Loucy (cell line): ENCODE results near the gene SCRN2.

Experiments used
- H2AFZ ChIP-seq: fragments of 200-600 bp; sonication (generic); 2 replicates; pipeline ENCODE4 v1.6.0; 2016; ENCODE audit warnings: antibody characterized with exemption, mild to moderate bottlenecking, low read length, moderate library complexity
- H3F3A ChIP-seq: fragments of 200-600 bp; 2 replicates; pipeline ENCODE4 v1.6.0; 2016; ENCODE audit warnings: antibody characterized with exemption, low read depth, mild to moderate bottlenecking
- H3K27me3 ChIP-seq: fragments of 200-600 bp; sonication (generic); 2 replicates; pipeline ENCODE4 v1.6.1; 2014; ENCODE audit warnings: low read length, mild to moderate bottlenecking; ENCODE audit not compliant: insufficient read depth, poor library complexity, severe bottlenecking
- H3K36me3 ChIP-seq: fragments of 200-600 bp; sonication (generic); 2 replicates; pipeline ENCODE4 v1.6.1; 2016; ENCODE audit warnings: low read length; ENCODE audit not compliant: insufficient read depth
- H3K4me1 ChIP-seq: fragments of 200-600 bp; sonication (generic); 2 replicates; pipeline ENCODE4 v1.5.1; 2014; ENCODE audit warnings: low read length, mild to moderate bottlenecking; ENCODE audit not compliant: insufficient read depth, poor library complexity, severe bottlenecking
- H3K4me2 ChIP-seq: fragments of 200-600 bp; sonication (generic); 2 replicates; pipeline ENCODE4 v1.6.0; 2014; ENCODE audit warnings: antibody characterized with exemption, low read length, low read depth, mild to moderate bottlenecking; ENCODE audit not compliant: poor library complexity, severe bottlenecking
- H3K4me3 ChIP-seq: fragments of 200-600 bp; sonication (generic); 2 replicates; pipeline ENCODE4 v1.5.1; 2014; ENCODE audit warnings: low read length, mild to moderate bottlenecking, mixed read lengths; ENCODE audit not compliant: poor library complexity, severe bottlenecking
- H3K79me2 ChIP-seq: fragments of 200-600 bp; sonication (generic); 2 replicates; pipeline ENCODE4 v1.6.1; 2014; ENCODE audit warnings: low read length; ENCODE audit not compliant: insufficient read depth
- H3K9ac ChIP-seq: fragments of 200-600 bp; sonication (generic); 2 replicates; pipeline ENCODE4 v1.6.0; 2014; ENCODE audit warnings: mild to moderate bottlenecking, low read depth, low read length, moderate library complexity; ENCODE audit not compliant: poor library complexity, severe bottlenecking
- H3K9me2 ChIP-seq: fragments of 200-600 bp; sonication (generic); replicated peaks from 2 replicates; pipeline ENCODE4 v1.6.1; 2016; ENCODE audit warnings: low read depth, low read length, mixed read lengths
- H3K9me3 ChIP-seq: fragments of 200-600 bp; sonication (generic); 2 replicates; pipeline ENCODE4 v1.6.1; 2014; ENCODE audit warnings: mild to moderate bottlenecking, antibody characterized with exemption, low read length, low read depth; ENCODE audit not compliant: insufficient read depth
- H4K20me1 ChIP-seq: fragments of 200-600 bp; sonication (generic); 2 replicates; pipeline ENCODE4 v1.6.0; 2014; ENCODE audit warnings: antibody characterized with exemption, low read length, mild to moderate bottlenecking; ENCODE audit not compliant: insufficient read depth, poor library complexity, severe bottlenecking
- EZH2phosphoT487 ChIP-seq: fragments of 200-600 bp; IDR thresholded peaks from 2 replicates; pipeline ENCODE4 v1.6.1; 2018; ENCODE audit warnings: antibody characterized with exemption, mild to moderate bottlenecking, moderate library complexity, borderline replicate concordance
- TF ChIP-seq, protein P1 (sequence below): fragments of 200-600 bp; sonication (generic); conservative IDR thresholded peaks from 2 replicates; pipeline ENCODE4 v1.5.1; 2014; ENCODE audit warnings: mild to moderate bottlenecking, antibody characterized with exemption, low read length

Gene SCRN2

DNA sequence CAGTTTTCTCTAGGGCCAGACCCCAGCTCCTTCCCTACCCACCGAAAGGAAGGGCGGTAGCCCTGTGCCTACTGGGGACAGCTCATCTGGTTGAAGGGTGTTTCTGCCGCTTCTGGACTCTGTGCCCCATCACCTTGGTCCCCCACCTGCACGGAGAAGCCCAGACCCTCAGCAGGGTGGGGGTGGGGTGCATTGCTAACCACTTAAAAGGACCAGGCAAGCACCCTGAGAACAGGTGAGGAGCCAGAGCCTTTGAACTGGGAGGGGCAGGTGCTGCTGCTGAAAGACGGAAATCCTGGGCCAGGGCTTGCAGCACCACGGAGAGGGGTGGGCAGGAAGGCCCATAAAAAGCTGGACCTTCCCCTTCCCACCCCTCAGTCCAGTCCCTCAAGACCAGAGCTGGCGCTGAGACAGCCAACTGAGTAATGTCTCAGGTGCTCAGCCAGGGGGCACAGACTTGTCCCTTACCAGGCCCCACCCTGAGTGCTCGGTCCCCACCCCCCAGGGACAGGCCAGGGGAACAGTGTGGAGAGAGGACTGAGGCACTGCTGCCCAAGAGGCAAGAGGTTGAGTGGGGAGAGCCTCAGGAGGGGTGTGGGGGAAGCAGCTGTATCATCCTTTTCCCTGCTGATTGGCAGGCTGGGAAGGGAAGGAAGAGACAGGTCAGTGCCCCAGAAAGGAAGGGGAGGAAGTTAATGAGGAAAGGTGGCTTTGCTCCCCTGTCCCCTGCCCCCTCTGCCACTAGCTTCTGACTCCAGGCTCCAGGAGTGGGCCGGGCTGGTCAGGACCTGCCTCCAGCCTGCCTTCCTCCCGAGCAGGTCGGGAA, 44.0 kb upstream of the SCRN2 start:
- Histone ChIP-seq H3K4me3 (no peak overlapping the region), H3K4me1 (no peaks in the 10 kb centered on the region), H3K79me2 (no peaks in the 10 kb centered on the region), H3K9me3 (no peaks in the 10 kb centered on the region), H3K4me2 (no peak overlapping the region), H3F3A (no peaks in the 10 kb centered on the region), H3K9me2 (no peaks in the 10 kb centered on the region), H3K9ac (no peak overlapping the region), H2AFZ (no peak overlapping the region; the same call in 1 of the 2 replicates), H4K20me1 (no peaks in the 10 kb centered on the region), H3K36me3 (no peaks in the 10 kb centered on the region), H3K27me3 (no peaks in the 10 kb centered on the region)
- TF ChIP-seq, protein P1, sequence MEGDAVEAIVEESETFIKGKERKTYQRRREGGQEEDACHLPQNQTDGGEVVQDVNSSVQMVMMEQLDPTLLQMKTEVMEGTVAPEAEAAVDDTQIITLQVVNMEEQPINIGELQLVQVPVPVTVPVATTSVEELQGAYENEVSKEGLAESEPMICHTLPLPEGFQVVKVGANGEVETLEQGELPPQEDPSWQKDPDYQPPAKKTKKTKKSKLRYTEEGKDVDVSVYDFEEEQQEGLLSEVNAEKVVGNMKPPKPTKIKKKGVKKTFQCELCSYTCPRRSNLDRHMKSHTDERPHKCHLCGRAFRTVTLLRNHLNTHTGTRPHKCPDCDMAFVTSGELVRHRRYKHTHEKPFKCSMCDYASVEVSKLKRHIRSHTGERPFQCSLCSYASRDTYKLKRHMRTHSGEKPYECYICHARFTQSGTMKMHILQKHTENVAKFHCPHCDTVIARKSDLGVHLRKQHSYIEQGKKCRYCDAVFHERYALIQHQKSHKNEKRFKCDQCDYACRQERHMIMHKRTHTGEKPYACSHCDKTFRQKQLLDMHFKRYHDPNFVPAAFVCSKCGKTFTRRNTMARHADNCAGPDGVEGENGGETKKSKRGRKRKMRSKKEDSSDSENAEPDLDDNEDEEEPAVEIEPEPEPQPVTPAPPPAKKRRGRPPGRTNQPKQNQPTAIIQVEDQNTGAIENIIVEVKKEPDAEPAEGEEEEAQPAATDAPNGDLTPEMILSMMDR: no peak
- TF ChIP-seq EZH2phosphoT487: no peak

DNA sequence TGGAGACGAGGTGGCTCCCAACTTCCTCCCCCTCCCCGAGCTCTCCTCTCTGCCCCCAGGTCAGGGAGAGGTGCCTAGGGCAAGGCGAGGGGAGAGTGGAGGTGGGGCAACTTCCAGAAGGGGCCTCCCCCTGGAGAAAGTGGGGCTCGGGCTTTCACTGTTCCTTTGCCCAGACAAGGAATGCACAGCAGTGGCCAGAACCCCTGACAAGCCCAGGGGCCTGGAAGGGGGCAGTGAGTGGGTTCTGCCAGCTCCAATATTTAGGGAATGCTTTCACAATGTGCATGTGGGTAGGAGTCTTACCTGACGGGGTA, 43.3 kb upstream of the SCRN2 start:
- no peaks in the 10 kb centered on the region for H3K9me2 ChIP-seq
- no peaks in the 10 kb centered on the region for H3K4me1 ChIP-seq
- no peaks in the 10 kb centered on the region for H4K20me1 ChIP-seq
- H3K27me3 ChIP-seq: no peaks in the 10 kb centered on the region
- no peak overlapping the region for H2AFZ ChIP-seq
- no peak overlapping the region for H3K4me3 ChIP-seq
- no peak overlapping the region for H3K4me2 ChIP-seq
- no peaks in the 10 kb centered on the region for H3K9me3 ChIP-seq
- no peaks in the 10 kb centered on the region for H3K79me2 ChIP-seq
- H3F3A ChIP-seq: no peaks in the 10 kb centered on the region
- TF ChIP-seq, protein P1: no peak
- TF ChIP-seq EZH2phosphoT487: no peak
- H3K36me3 ChIP-seq: no peaks in the 10 kb centered on the region
- H3K9ac ChIP-seq: no peak overlapping the region

DNA sequence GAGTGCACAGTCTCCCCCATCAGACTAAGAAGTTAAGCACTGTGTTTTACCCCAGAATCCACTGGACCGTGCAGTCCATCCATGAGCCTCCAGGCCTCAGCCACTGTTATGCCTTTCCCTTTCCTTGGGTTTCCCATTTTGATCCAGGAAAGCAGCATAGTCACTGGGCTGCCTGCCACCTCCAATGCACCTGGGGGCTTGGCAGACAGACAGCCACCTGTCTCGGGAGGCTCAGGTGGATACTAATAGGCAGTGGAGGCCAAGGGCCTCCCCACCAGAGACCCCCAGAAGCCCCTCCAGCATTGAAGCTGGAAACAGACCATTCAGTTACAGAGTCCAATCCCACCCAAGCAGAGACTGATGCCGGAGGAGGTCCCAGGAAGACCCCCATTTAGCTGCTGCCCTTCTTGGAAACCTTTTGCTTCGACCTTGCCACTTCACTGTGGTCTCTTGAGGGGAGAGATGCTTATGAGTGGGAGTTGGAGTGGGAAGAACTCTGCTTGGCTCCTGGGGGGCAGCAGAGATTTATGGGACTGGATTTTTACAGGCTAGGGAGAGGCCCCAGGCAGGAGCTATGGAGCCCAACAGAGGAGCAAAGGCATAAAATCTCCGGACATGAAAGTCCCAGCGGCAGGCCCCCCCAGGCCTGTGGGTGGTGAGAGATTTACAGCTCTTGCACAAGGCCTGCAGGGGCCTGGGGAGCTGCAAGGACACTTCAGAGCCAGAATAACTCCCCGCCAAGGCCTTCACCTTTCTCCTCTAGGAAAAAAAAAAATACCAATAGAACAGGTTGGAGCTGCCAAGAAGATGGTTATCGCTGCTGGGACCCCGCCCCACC, 42.7 kb upstream of the SCRN2 start:
- H3K4me1 ChIP-seq: no peaks in the 10 kb centered on the region
- no peaks in the 10 kb centered on the region for H4K20me1 ChIP-seq
- no peaks in the 10 kb centered on the region for H3F3A ChIP-seq
- H3K9ac ChIP-seq: no peak overlapping the region
- no peaks in the 10 kb centered on the region for H3K36me3 ChIP-seq
- H3K4me2 ChIP-seq: no peak overlapping the region
- no peaks in the 10 kb centered on the region for H3K27me3 ChIP-seq
- H3K9me2 ChIP-seq: no peaks in the 10 kb centered on the region
- H3K9me3 ChIP-seq: no peaks in the 10 kb centered on the region
- H2AFZ ChIP-seq: no peak overlapping the region
- no peaks in the 10 kb centered on the region for H3K79me2 ChIP-seq
- TF ChIP-seq EZH2phosphoT487: no peak
- TF ChIP-seq, protein P1: no peak
- no peak overlapping the region for H3K4me3 ChIP-seq
